Astrocyte (in vitro differentiated cells and primary cell): ENCODE results near the gene SMIM35.

Experiments
- EZH2 ChIP-seq: IDR thresholded peaks from 2 replicates; pipeline ENCODE4 v1.6.1; 2012; ENCODE audit warnings: mild to moderate bottlenecking, low read length, inconsistent platforms; ENCODE audit not compliant: insufficient read depth
- TF ChIP-seq, protein P1 (sequence below): IDR thresholded peaks from 2 replicates; pipeline ENCODE4 v1.5.1; 2011; ENCODE audit warnings: low read depth, mild to moderate bottlenecking, inconsistent platforms, low read length, moderate library complexity; ENCODE audit not compliant: insufficient read depth

DNA sequence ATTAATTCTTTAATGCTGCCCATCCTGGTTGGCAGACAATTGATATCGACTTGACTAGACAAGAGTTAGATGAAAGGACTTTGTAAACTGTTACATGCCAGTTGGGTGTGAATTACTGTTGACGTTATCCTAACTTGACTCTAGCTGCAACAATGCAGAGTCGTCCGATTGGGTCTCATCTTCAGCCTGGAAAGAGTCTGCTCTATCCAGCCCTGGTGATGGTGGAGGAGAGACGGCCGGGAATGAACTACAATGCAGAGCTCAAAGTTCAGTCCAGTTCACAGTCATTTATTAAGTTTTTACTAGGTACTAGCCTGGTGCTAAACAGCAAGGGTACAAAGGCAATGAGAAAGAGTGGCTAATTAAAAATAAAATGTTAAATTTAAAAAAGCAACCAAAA lies 4.9 kb upstream of the SMIM35 start:
- TF ChIP-seq, protein P1, sequence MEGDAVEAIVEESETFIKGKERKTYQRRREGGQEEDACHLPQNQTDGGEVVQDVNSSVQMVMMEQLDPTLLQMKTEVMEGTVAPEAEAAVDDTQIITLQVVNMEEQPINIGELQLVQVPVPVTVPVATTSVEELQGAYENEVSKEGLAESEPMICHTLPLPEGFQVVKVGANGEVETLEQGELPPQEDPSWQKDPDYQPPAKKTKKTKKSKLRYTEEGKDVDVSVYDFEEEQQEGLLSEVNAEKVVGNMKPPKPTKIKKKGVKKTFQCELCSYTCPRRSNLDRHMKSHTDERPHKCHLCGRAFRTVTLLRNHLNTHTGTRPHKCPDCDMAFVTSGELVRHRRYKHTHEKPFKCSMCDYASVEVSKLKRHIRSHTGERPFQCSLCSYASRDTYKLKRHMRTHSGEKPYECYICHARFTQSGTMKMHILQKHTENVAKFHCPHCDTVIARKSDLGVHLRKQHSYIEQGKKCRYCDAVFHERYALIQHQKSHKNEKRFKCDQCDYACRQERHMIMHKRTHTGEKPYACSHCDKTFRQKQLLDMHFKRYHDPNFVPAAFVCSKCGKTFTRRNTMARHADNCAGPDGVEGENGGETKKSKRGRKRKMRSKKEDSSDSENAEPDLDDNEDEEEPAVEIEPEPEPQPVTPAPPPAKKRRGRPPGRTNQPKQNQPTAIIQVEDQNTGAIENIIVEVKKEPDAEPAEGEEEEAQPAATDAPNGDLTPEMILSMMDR: no peak
- TF ChIP-seq EZH2: no peak
